GM21717 (cell line): ENCODE data around the gene SLFN14.
"Not testable (repeated sequence)": the region's sequence is repeated elsewhere in the genome, so short reads cannot be mapped to it uniquely, and the experiment has no call there.

ENCODE experiments used
- ATAC-seq: cut with Tn5 transposase; IDR thresholded peaks from one replicate; pipeline ENCODE4 v1.9.1; 2021; ENCODE audit warnings: mild to moderate bottlenecking, moderate library complexity; ENCODE audit not compliant: unreplicated experiment

The SLFN14 gene

GRCh38 chr17:35559495-35560210 is 966 bp downstream of the SLFN14 start:
- ATAC-seq: no peak

- no peak for ATAC-seq
These were observed 3.3 kb downstream of the SLFN14 start for GRCh38 chr17:35557353-35557752.

- no peak for ATAC-seq
These were observed 4.9 kb downstream of the SLFN14 start for GRCh38 chr17:35555691-35556090.

- no peak for ATAC-seq
These were observed 6.0 kb downstream of the SLFN14 start for GRCh38 chr17:35554668-35555067.

GRCh38 chr17:35553310-35553709 is 7.3 kb downstream of the SLFN14 start:
- ATAC-seq: no peak

GRCh38 chr17:35548978-35549377 is 11.6 kb downstream of the SLFN14 start:
- no peak for ATAC-seq

- no peak for ATAC-seq
These were observed 12.3 kb downstream of the SLFN14 start for GRCh38 chr17:35548208-35548810.

GRCh38 chr17:35546487-35546886 is 14.1 kb downstream of the SLFN14 start:
- no peak for ATAC-seq

- no peak for ATAC-seq
These were observed 15.5 kb downstream of the SLFN14 start for GRCh38 chr17:35545150-35545549.

- ATAC-seq: no peak
These were observed 16.8 kb downstream of the SLFN14 start for GRCh38 chr17:35543856-35544255.

GRCh38 chr17:35542990-35543389 is 17.6 kb downstream of the SLFN14 start:
- ATAC-seq: no peak

- ATAC-seq: no peak
These were observed 19.2 kb downstream of the SLFN14 start for GRCh38 chr17:35541434-35541833.

- no peak for ATAC-seq
These were observed 19.8 kb downstream of the SLFN14 start for GRCh38 chr17:35540589-35541404.

- ATAC-seq: no peak
These were observed 21.0 kb downstream of the SLFN14 start for GRCh38 chr17:35539659-35540026.

GRCh38 chr17:35537601-35538141 is 22.9 kb downstream of the SLFN14 start, which contains the start of gene SLFN12L:
Gene SLFN12L (minus strand): TSS chr17:35537678. CDS start chr17:35522364, 15,314 bp downstream.
- no peak for ATAC-seq

- ATAC-seq: no peak
These were observed 23.9 kb downstream of the SLFN14 start for GRCh38 chr17:35536664-35537171.

GRCh38 chr17:35535406-35535805 is 25.2 kb downstream of the SLFN14 start:
- not testable (repeated sequence) for ATAC-seq

- ATAC-seq: no peak
These were observed 26.0 kb downstream of the SLFN14 start for GRCh38 chr17:35534576-35535093.

GRCh38 chr17:35531160-35531559 is 29.5 kb downstream of the SLFN14 start:
- no peak for ATAC-seq

- no peak for ATAC-seq
These were observed 30.8 kb downstream of the SLFN14 start for GRCh38 chr17:35529866-35530265.

GRCh38 chr17:35529326-35529725 is 31.3 kb downstream of the SLFN14 start:
- not testable (repeated sequence) for ATAC-seq
